Activated CD8-positive, alpha-beta memory T cell treated with anti-CD3 and anti-CD28 coated beads for 36 hours (primary cell): ENCODE data around the gene E2F1. TPM values are rescaled to one million over a fixed set of nuclear protein-coding genes. Genes with fewer than 3 reads are reported as not detected.
"Not testable (repeated sequence)": the region's sequence is repeated elsewhere in the genome, so short reads cannot be mapped to it uniquely, and the experiment has no call there.

Experiments used
- CTCF ChIA-PET: fragments of 350-600 bp; sonication (Branson Sonifier 250); formaldehyde crosslinking; loops from one replicate; lab custom pipeline; 2021; ENCODE audit warnings: antibody characterized with exemption; lab: Charles Lee
- POLR2A ChIA-PET: fragments of 350-600 bp; sonication (Branson Sonifier 250); formaldehyde crosslinking; loops from one replicate; lab custom pipeline; 2021; ENCODE audit warnings: antibody characterized with exemption; lab: Charles Lee
- total RNA-seq, 2 experiments: library from RNA; stranded (reverse); gene quantifications; one replicate each; pipeline ENCODE4 v1.2.3, GENCODE V29; 2021

The E2F1 gene
- total RNA-seq, 2 experiments from 2014 or later: 79.9 to 80.7 TPM

- POLR2A ChIA-PET: interaction anchor here (0.5 to 1.6 kb wide), 12 partner anchors 12 to 230 kb away, joined by 3 to 7 read pairs (median 4); partner anchors contain the start of genes ACTL10, CBFA2T2, E2F1 and ZNF341
- CTCF ChIA-PET: interaction anchor here (0.6 to 2.1 kb wide), 6 partner anchors 13 to 52 kb away, joined by 3 to 16 read pairs (median 4); partner anchors contain the start of genes ACTL10, E2F1 and ZNF341
Measured at GRCh38 chr20:33719277-33719988, 33.2 kb upstream of the E2F1 start.

GRCh38 chr20:33716498-33716897 lies 30.3 kb upstream of the E2F1 start:
- ChIA-PET CTCF (no interaction called here), POLR2A (no interaction called here)

- POLR2A ChIA-PET: no interaction called here
- CTCF ChIA-PET: no interaction called here
Measured at GRCh38 chr20:33713865-33714367, 27.7 kb upstream of the E2F1 start.

GRCh38 chr20:33711446-33711738 lies 25.2 kb upstream of the E2F1 start:
- ChIA-PET CTCF (no interaction called here), POLR2A (no interaction called here)

- POLR2A ChIA-PET: no interaction called here
- CTCF ChIA-PET: interaction anchor here (0.6 kb wide), 1 partner anchor 195 kb away, joined by 3 read pairs; no protein-coding TSS in a partner anchor
Measured at GRCh38 chr20:33710681-33711445, 24.7 kb upstream of the E2F1 start.

- ChIA-PET POLR2A (no interaction called here), CTCF (interaction anchor here (0.6 kb wide), 1 partner anchor 194 kb away, joined by 3 read pairs; no protein-coding TSS in a partner anchor)
Measured at GRCh38 chr20:33709905-33710541, 23.8 kb upstream of the E2F1 start.

- POLR2A ChIA-PET: no interaction called here
- CTCF ChIA-PET: interaction anchor here (1.2 kb wide), 1 partner anchor 27 kb away, joined by 3 read pairs; no protein-coding TSS in a partner anchor
Measured at GRCh38 chr20:33709398-33709797, 23.2 kb upstream of the E2F1 start.

GRCh38 chr20:33707668-33708067 lies 21.5 kb upstream of the E2F1 start:
- CTCF ChIA-PET: no interaction called here
- POLR2A ChIA-PET: no interaction called here

GRCh38 chr20:33704197-33704924 lies 18.2 kb upstream of the E2F1 start:
- POLR2A ChIA-PET: interaction anchor here (1.1 kb wide), 1 partner anchor 15 kb away, joined by 3 read pairs; no protein-coding TSS in a partner anchor
- CTCF ChIA-PET: interaction anchor here (0.7 kb wide), 1 partner anchor 400 kb away, joined by 3 read pairs; no protein-coding TSS in a partner anchor

- CTCF ChIA-PET: no interaction called here
- POLR2A ChIA-PET: interaction anchor here (1.1 kb wide), 1 partner anchor 16 kb away, joined by 3 read pairs; no protein-coding TSS in a partner anchor
Measured at GRCh38 chr20:33703498-33704137, 17.4 kb upstream of the E2F1 start.

- ChIA-PET CTCF (no interaction called here), POLR2A (no interaction called here)
Measured at GRCh38 chr20:33702861-33703260, 16.7 kb upstream of the E2F1 start.

- POLR2A ChIA-PET: no interaction called here
- CTCF ChIA-PET: no interaction called here
Measured at GRCh38 chr20:33701629-33702450, 15.7 kb upstream of the E2F1 start.

GRCh38 chr20:33700696-33701441 lies 14.7 kb upstream of the E2F1 start:
- CTCF ChIA-PET, POLR2A ChIA-PET: not testable (repeated sequence)

- POLR2A ChIA-PET, CTCF ChIA-PET: not testable (repeated sequence)
Measured at GRCh38 chr20:33698966-33699365, 12.8 kb upstream of the E2F1 start.

GRCh38 chr20:33697129-33697528 lies 10.9 kb upstream of the E2F1 start:
- ChIA-PET POLR2A (no interaction called here), CTCF (no interaction called here)

- ChIA-PET POLR2A (no interaction called here), CTCF (interaction anchor here (0.7 kb wide), 1 partner anchor 23 kb away, joined by 4 read pairs; no protein-coding TSS in a partner anchor)
Measured at GRCh38 chr20:33696448-33696847, 10.3 kb upstream of the E2F1 start.

- POLR2A ChIA-PET: interaction anchor here (0.7 to 1.3 kb wide), 2 partner anchors 25 to 223 kb away, joined by 4 to 8 read pairs; partner anchors contain the start of gene PXMP4
Measured at GRCh38 chr20:33694639-33695012, 8.4 kb upstream of the E2F1 start.

More at GRCh38 chr20:33694639-33695012, 8.4 kb upstream of the E2F1 start:
- CTCF ChIA-PET: interaction anchor here (1.2 kb wide), 1 partner anchor 31 kb away, joined by 3 read pairs; no protein-coding TSS in a partner anchor
